Endothelial cell of umbilical vein (primary cell): ENCODE measurements around the gene ADAT1. TPM values are rescaled to one million over a fixed set of nuclear protein-coding genes. Genes with fewer than 3 reads are reported as not detected.

Source experiments
- BruUV-seq: library from RNA; stranded (reverse); fragments of 400-500 nt; replicated peaks from 2 replicates; lab custom pipeline; 2021; lab: Mats Ljungman, UMichigan
- CTCF ChIA-PET: fragments of 300-600, 350-600 bp; sonication (Branson Sonifier 250); formaldehyde crosslinking; loops from one replicate; lab custom pipeline; 2021; ENCODE audit warnings: antibody characterized with exemption, inconsistent platforms; lab: Charles Lee
- POLR2A ChIA-PET: fragments of 300-600, 350-600 bp; sonication (Branson Sonifier 250); formaldehyde crosslinking; loops from one replicate; lab custom pipeline; 2021; ENCODE audit warnings: antibody characterized with exemption, inconsistent platforms; lab: Charles Lee
- DNase-seq: peaks from one replicate; pipeline ENCODE4 v3.0.0-alpha.2; 2011; ENCODE audit warnings: low read depth, low spot score
- FAIRE-seq: peaks from 2 replicates; lab custom pipeline; 2011; peaks lifted over from hg19 to GRCh38; lab: Jason Lieb, UNC
- H2AFZ ChIP-seq: 2 replicates; pipeline ENCODE4 v1.6.0; 2012; ENCODE audit warnings: low read depth, low read length, control low read depth, inconsistent platforms
- H3K27ac ChIP-seq: 2 replicates; pipeline ENCODE4 v1.5.1; 2011; ENCODE audit warnings: low read depth, mild to moderate bottlenecking, control low read depth, low read length, moderate library complexity; ENCODE audit not compliant: insufficient read depth
- H3K27me3 ChIP-seq, 2 experiments: 2 replicates each; pipeline versions ENCODE4 v1.6.0 to v1.6.1; 2011; ENCODE audit warnings: low read length in 2 of 2, mixed read lengths in 1 of 2; ENCODE audit not compliant: control insufficient read depth in 2 of 2, insufficient read depth in 2 of 2
- H3K36me3 ChIP-seq, 2 experiments: 2 replicates in 1 of 2; 3 replicates in 1 of 2; pipeline ENCODE4 v1.5.1; 2011; ENCODE audit warnings: low read length in 2 of 2, mild to moderate bottlenecking in 1 of 2, moderate library complexity in 1 of 2; ENCODE audit not compliant: control insufficient read depth in 2 of 2, insufficient read depth in 2 of 2; ENCODE audit errors: extremely low read depth in 1 of 2
- H3K4me1 ChIP-seq: 3 replicates; pipeline ENCODE4 v1.5.1; 2011; ENCODE audit warnings: mild to moderate bottlenecking, low read length; ENCODE audit not compliant: control insufficient read depth, insufficient read depth; ENCODE audit errors: extremely low read depth
- H3K4me2 ChIP-seq: 2 replicates; pipeline ENCODE4 v1.6.1; 2011; ENCODE audit warnings: low read length, control low read depth, mixed read lengths; ENCODE audit not compliant: insufficient read depth
- H3K4me3 ChIP-seq, 3 experiments: fragments of 200-600 bp in 1 of 3; sonication (generic), shearing (Covaris generic) in 1 of 3; replicated peaks in 1 of 3; 2 replicates each; pipeline ENCODE4 v1.5.1; 2011 to 2016; ENCODE audit warnings: control low read depth in 3 of 3, low read length in 3 of 3, mild to moderate bottlenecking in 2 of 3, inconsistent platforms in 1 of 3, low read depth in 1 of 3, moderate library complexity in 1 of 3; ENCODE audit not compliant: insufficient read depth in 1 of 3
- H3K79me2 ChIP-seq: 2 replicates; pipeline ENCODE4 v1.6.0; 2012; ENCODE audit warnings: low read length, inconsistent platforms; ENCODE audit not compliant: control insufficient read depth, insufficient read depth
- H3K9ac ChIP-seq: replicated peaks from 2 replicates; pipeline ENCODE3; 2011; ENCODE audit warnings: low read length, control low read depth; ENCODE audit not compliant: insufficient read depth; ENCODE audit errors: extremely low read depth
- H3K9me1 ChIP-seq: replicated peaks from 3 replicates; pipeline ENCODE4 v1.6.0; 2011; ENCODE audit warnings: mild to moderate bottlenecking, low read length; ENCODE audit not compliant: control insufficient read depth, insufficient read depth; ENCODE audit errors: extremely low read depth
- H3K9me3 ChIP-seq: replicated peaks from 2 replicates; pipeline ENCODE4 v1.5.1; 2012; ENCODE audit warnings: low read length, inconsistent platforms; ENCODE audit not compliant: control insufficient read depth, insufficient read depth
- H4K20me1 ChIP-seq: replicated peaks from 2 replicates; pipeline ENCODE3; 2011; ENCODE audit warnings: mild to moderate bottlenecking, low read length; ENCODE audit not compliant: control insufficient read depth, insufficient read depth; ENCODE audit errors: extremely low read depth
- CTCF ChIP-seq, 2 donors: IDR thresholded peaks; 1 replicate in 1 of 2; 2 replicates in 1 of 2; pipeline ENCODE4 v1.5.1; 2011; ENCODE audit warnings: low read length in 2 of 2, mild to moderate bottlenecking in 2 of 2, moderate library complexity in 2 of 2, control low read depth in 1 of 2, inconsistent platforms in 1 of 2, low read depth in 1 of 2; ENCODE audit not compliant: insufficient read depth in 1 of 2; ENCODE audit errors: extremely low read depth in 1 of 2
- JUN ChIP-seq: IDR thresholded peaks from 2 replicates; pipeline ENCODE4 v1.6.1; 2011; ENCODE audit warnings: borderline replicate concordance, low read depth; ENCODE audit not compliant: insufficient read length, insufficient read depth
- dilution Hi-C: fragments of 300-500 bp; cut with MboI; formaldehyde crosslinking; loops from one replicate; pipeline ENCODE4 v1.15.0; 2019; ENCODE audit warnings: low sequenced_read_pairs; ENCODE audit not compliant: extremely low pct_ligation_motif_present
- intact Hi-C: fragments of 100-400 bp; cut with micrococcal nuclease; formaldehyde crosslinking; loops from one replicate; pipeline ENCODE4 v1.10.0; 2022
- polyA plus RNA-seq, 4 experiments: library from polyadenylated mRNA; depleted of rRNA in 3 of 4; stranded (reverse) in 3 of 4; unstranded in 1 of 4; fragments of >200 nt; gene quantifications; 2 replicates each; pipeline versions ENCODE4 v1.2.1 to v1.2.3, GENCODE V29; 2011 to 2012; ENCODE audit warnings: missing spikeins in 1 of 4
- total RNA-seq: library from RNA; stranded (reverse); gene quantifications from 2 replicates; pipeline ENCODE4 v1.2.3, GENCODE V29; 2021

ADAT1 gene
- total and polyA plus RNA-seq, 2 donors (not counting 3 experiments of a cell fraction or from before 2014, with no cell fraction given): 27.2 to 56.6 TPM

GRCh38 chr16:75550211-75550662 lies 72.8 kb downstream of the ADAT1 start:
- CTCF ChIA-PET: interaction anchor here (0.6 to 2.1 kb wide), 14 partner anchors 10 to 1621 kb away, joined by 3 to 18 read pairs (median 5); partner anchors contain the start of genes ADAT1 and TMEM170A
- no peaks in the 10 kb centered on the region for H3K79me2 ChIP-seq
- dilution Hi-C loops: no loop called here
- DNase-seq (peak; percentile 52), FAIRE-seq (peak; percentile 68)
- intact Hi-C loops: loop anchor here (1.0 kb wide), 1 partner anchor 79 kb away; no protein-coding TSS in a partner anchor
- H3K4me1 ChIP-seq: peaks cover 12% of the 10 kb centered on the region
- no peak overlapping the region for H3K27ac ChIP-seq
- no peak overlapping the region for H3K4me3 ChIP-seq
- TF ChIP-seq JUN: no peak
- TF ChIP-seq CTCF (IDR thresholded peaks at IDR 0.05; ENCODE audit: extremely low read depth in 1 of 2, insufficient read depth in 1 of 2, low read depth in 1 of 2, low read length in 2 of 2): peak; percentile 47 to 48
- H3K9me3 ChIP-seq: no peaks in the 10 kb centered on the region
- H3K36me3 ChIP-seq: no peaks in the 10 kb centered on the region
- no TSS peak for BruUV-seq
- no peak overlapping the region for H3K9ac ChIP-seq
- no peaks in the 10 kb centered on the region for H4K20me1 ChIP-seq
- POLR2A ChIA-PET: no interaction called here
- H2AFZ ChIP-seq: peak overlapping the region; percentile 19
- H3K9me1 ChIP-seq: no peaks in the 10 kb centered on the region
- H3K27me3 ChIP-seq: no peaks in the 10 kb centered on the region
- H3K4me2 ChIP-seq: no peak overlapping the region

Other genes with a start within 250 kb of the ADAT1 start
- 49.6 and 53.8 TPM in 2 replicates for gene CFDP1, start 189.8 kb downstream of the ADAT1 start, total RNA-seq
- gene CFDP1, start 189.8 kb downstream of the ADAT1 start, polyA plus RNA-seq: 12.0 and 17.8 TPM in 2 replicates
- gene TMEM170A, start 158.6 kb downstream of the ADAT1 start, total RNA-seq: 22.2 and 24.2 TPM in 2 replicates
- gene TMEM170A, start 158.6 kb downstream of the ADAT1 start, polyA plus RNA-seq: 10.6 and 12.9 TPM in 2 replicates
- gene CHST6, start 127.8 kb downstream of the ADAT1 start, total RNA-seq: 0.60 and 0.81 TPM in 2 replicates
- 0.26 and 0.48 TPM in 2 replicates for gene CHST6, start 127.8 kb downstream of the ADAT1 start, polyA plus RNA-seq
- gene CHST5, start 87.2 kb downstream of the ADAT1 start, total RNA-seq: 0.29 TPM in 1 of 2 replicates, not detected in the other
- gene CHST5, start 87.2 kb downstream of the ADAT1 start, polyA plus RNA-seq: 0.16 and 0.23 TPM in 2 replicates
- gene TMEM231, start 67.0 kb downstream of the ADAT1 start, total RNA-seq: 9.4 and 10.0 TPM in 2 replicates
- gene TMEM231, start 67.0 kb downstream of the ADAT1 start, polyA plus RNA-seq: 35.8 and 41.7 TPM in 2 replicates
- 77.9 and 82.5 TPM in 2 replicates for gene GABARAPL2, start 56.9 kb downstream of the ADAT1 start, total RNA-seq
- gene GABARAPL2, start 56.9 kb downstream of the ADAT1 start, polyA plus RNA-seq: 51.9 and 84.5 TPM in 2 replicates
- gene KARS1, start 24.4 kb upstream of the ADAT1 start, total RNA-seq: 137 and 146 TPM in 2 replicates
- gene KARS1, start 24.4 kb upstream of the ADAT1 start, polyA plus RNA-seq: 70.4 and 83.3 TPM in 2 replicates
- gene TERF2IP, start 24.5 kb upstream of the ADAT1 start, total RNA-seq: 40.7 and 41.5 TPM in 2 replicates
- gene TERF2IP, start 24.5 kb upstream of the ADAT1 start, polyA plus RNA-seq: 17.3 and 19.0 TPM in 2 replicates
- gene CPHXL2, start 53.7 kb upstream of the ADAT1 start, total RNA-seq: not detected in 2 replicates
- not detected in 2 replicates for gene CPHXL2, start 53.7 kb upstream of the ADAT1 start, polyA plus RNA-seq
- gene DUXB, start 78.2 kb upstream of the ADAT1 start, total RNA-seq: not detected in 2 replicates
- not detected in 2 replicates for gene DUXB, start 78.2 kb upstream of the ADAT1 start, polyA plus RNA-seq
- gene CPHXL, start 103.2 kb upstream of the ADAT1 start, total RNA-seq: not detected in 2 replicates
- not detected in 2 replicates for gene CPHXL, start 103.2 kb upstream of the ADAT1 start, polyA plus RNA-seq